CD4-positive, alpha-beta T cell (primary cell): ENCODE results near the gene STIP1. TPM values are rescaled to one million over a fixed set of nuclear protein-coding genes. Genes with fewer than 3 reads are reported as not detected.

Experiments used
- ATAC-seq: fragments of 200-7000 bp; cut with Tn5 transposase; one replicate; pipeline ENCODE4 v1.10.0; 2022; ENCODE audit warnings: mild to moderate bottlenecking; ENCODE audit not compliant: poor library complexity
- CTCF ChIA-PET: fragments of 350-600 bp; sonication (Branson Sonifier 250); formaldehyde crosslinking; loops from one replicate; lab custom pipeline; 2021; ENCODE audit warnings: antibody characterized with exemption, inconsistent platforms; lab: Charles Lee
- POLR2A ChIA-PET: fragments of 350-600 bp; sonication (Branson Sonifier 250); formaldehyde crosslinking; loops from one replicate; lab custom pipeline; 2021; ENCODE audit warnings: antibody characterized with exemption, inconsistent platforms; lab: Charles Lee
- DNase-seq, 14 experiments: peaks; one replicate each; pipeline ENCODE4 v3.0.0-alpha.2; 2013 to 2020; ENCODE audit warnings: mixed read lengths in 2 of 14
- H3K27ac ChIP-seq, 2 donors: one replicate each; pipeline versions ENCODE4 v1.5.1 to v1.7.0; 2013; ENCODE audit warnings: low read length in 2 of 2, low read depth in 1 of 2, mild to moderate bottlenecking in 1 of 2
- H3K27me3 ChIP-seq, 2 experiments: 1 replicate in 1 of 2; 2 replicates in 1 of 2; pipeline versions ENCODE4 v1.6.1 to v1.7.0; 2013; ENCODE audit warnings: low read length in 2 of 2, control low read depth in 1 of 2, mild to moderate bottlenecking in 1 of 2, moderate library complexity in 1 of 2; ENCODE audit not compliant: insufficient read depth in 2 of 2, control insufficient read depth in 1 of 2
- H3K36me3 ChIP-seq: one replicate; pipeline ENCODE4 v1.6.1; 2013; ENCODE audit warnings: low read length, control low read depth; ENCODE audit not compliant: insufficient read depth
- H3K4me1 ChIP-seq: one replicate; pipeline ENCODE4 v1.6.1; 2013; ENCODE audit warnings: low read length, control low read depth; ENCODE audit not compliant: insufficient read depth
- H3K4me3 ChIP-seq: one replicate; pipeline ENCODE4 v1.5.1; 2013; ENCODE audit warnings: mild to moderate bottlenecking, low read length, moderate library complexity
- H3K9me3 ChIP-seq, 2 experiments: 1 replicate in 1 of 2; 2 replicates in 1 of 2; pipeline versions ENCODE4 v1.6.1 to v1.7.0; 2013; ENCODE audit warnings: low read length in 2 of 2, mild to moderate bottlenecking in 2 of 2, control low read depth in 1 of 2, moderate library complexity in 1 of 2; ENCODE audit not compliant: control insufficient read depth in 1 of 2, insufficient read depth in 1 of 2
- H3K27ac Mint-ChIP-seq: one replicate; pipeline ENCODE4 v1.8.0; 2020; ENCODE audit warnings: mixed read lengths
- H3K27me3 Mint-ChIP-seq: one replicate; pipeline ENCODE4 v1.8.0; 2021; ENCODE audit warnings: mixed read lengths
- H3K36me3 Mint-ChIP-seq: one replicate; pipeline ENCODE4 v1.8.0; 2021; ENCODE audit warnings: low read depth, mixed read lengths
- H3K4me1 Mint-ChIP-seq: one replicate; pipeline ENCODE4 v1.8.0; 2021; ENCODE audit warnings: low read depth, mixed read lengths
- H3K4me3 Mint-ChIP-seq: one replicate; pipeline ENCODE4 v1.8.0; 2020; ENCODE audit warnings: mild to moderate bottlenecking, mixed read lengths
- H3K9me3 Mint-ChIP-seq: one replicate; pipeline ENCODE4 v1.8.0; 2020; ENCODE audit warnings: mixed read lengths
- CTCF ChIP-seq: fragments of 200-600 bp; IDR thresholded peaks from one replicate; pipeline ENCODE4 v1.8.0; 2022; ENCODE audit warnings: antibody characterized with exemption, mild to moderate bottlenecking
- intact Hi-C, 2 experiments: fragments of 100-400 bp; cut with DNase I in 1 of 2; cut with micrococcal nuclease in 1 of 2; formaldehyde crosslinking; loops; one replicate each; pipeline versions ENCODE4 v1.15.1 to v1.9.0; 2023 to 2025; cut with DNase I, micrococcal nuclease
- total RNA-seq, 174 experiments: library from RNA in 2 of 174; stranded (reverse) in 2 of 174; gene quantifications; one replicate each; pipeline ENCODE4 v1.2.3 and lab custom pipeline; 2021 to 2026

Gene STIP1
- total RNA-seq, 2 experiments from 2014 or later = 29.0 to 37.5 TPM

DNA sequence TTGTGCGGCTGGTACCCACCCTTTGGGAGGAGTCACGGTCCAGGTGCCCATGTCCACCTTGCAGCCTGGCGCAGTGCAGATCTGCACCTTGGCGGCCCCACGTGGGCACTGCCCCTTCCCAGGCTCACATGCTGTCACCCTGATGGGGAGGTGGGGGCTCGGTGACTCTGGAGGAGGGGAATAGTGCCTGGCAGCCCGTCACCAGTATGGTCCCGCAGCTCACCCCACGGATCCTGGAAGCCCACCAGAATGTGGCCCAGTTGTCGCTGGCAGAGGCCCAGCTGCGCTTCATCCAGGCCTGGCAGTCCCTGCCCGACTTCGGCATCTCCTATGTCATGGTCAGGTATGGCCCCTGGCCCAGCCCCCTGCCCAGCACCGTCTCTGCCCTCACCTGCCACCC lies 34.8 kb downstream of the STIP1 start:
- ChIA-PET CTCF (no interaction called here), POLR2A (interaction anchor here (0.8 to 1.1 kb wide), 2 partner anchors 13 to 14 kb away, joined by 3 read pairs; partner anchors contain the start of gene FERMT3)
- Mint-ChIP-seq H3K4me1 (peaks cover 13% of the 10 kb centered on the region), H3K27me3 (no peaks in the 10 kb centered on the region), H3K9me3 (no peaks in the 10 kb centered on the region), H3K4me3 (no peak overlapping the region), H3K36me3 (peaks cover 26% of the 10 kb centered on the region), H3K27ac (no peak overlapping the region)
- H3K4me3 ChIP-seq = no peak overlapping the region
- H3K9me3 ChIP-seq = no peaks in the 10 kb centered on the region
- H3K4me1 ChIP-seq = peaks cover 17% of the 10 kb centered on the region
- no peak for TF ChIP-seq CTCF
- H3K27ac ChIP-seq = no peak overlapping the region
- no peak for DNase-seq
- no peak for ATAC-seq
- intact Hi-C loops = no loop called here
- H3K27me3 ChIP-seq = no peaks in the 10 kb centered on the region
- peaks cover 58% of the 10 kb centered on the region for H3K36me3 ChIP-seq

- TF ChIP-seq CTCF = no peak
- H3K27me3 ChIP-seq = no peaks in the 10 kb centered on the region
- Mint-ChIP-seq H3K4me1 (peaks cover 24% of the 10 kb centered on the region), H3K27me3 (no peaks in the 10 kb centered on the region), H3K9me3 (no peaks in the 10 kb centered on the region), H3K27ac (no peak overlapping the region), H3K4me3 (no peak overlapping the region), H3K36me3 (peaks cover 19% of the 10 kb centered on the region)
- ChIA-PET CTCF (no interaction called here), POLR2A (interaction anchor here (6.3 kb wide), 1 partner anchor 16 kb away, joined by 116 read pairs; the partner anchor contains the start of gene FERMT3)
- DNase-seq = no peak
- H3K27ac ChIP-seq = no peak overlapping the region
- ATAC-seq = no peak
- intact Hi-C loops = no loop called here
- peaks cover 51% of the 10 kb centered on the region for H3K36me3 ChIP-seq
- peaks cover 34% of the 10 kb centered on the region for H3K4me1 ChIP-seq
- no peak overlapping the region for H3K4me3 ChIP-seq
- H3K9me3 ChIP-seq = no peaks in the 10 kb centered on the region
Observed at GRCh38 chr11:64222651-64223000, 36.7 kb downstream of the STIP1 start.

DNA sequence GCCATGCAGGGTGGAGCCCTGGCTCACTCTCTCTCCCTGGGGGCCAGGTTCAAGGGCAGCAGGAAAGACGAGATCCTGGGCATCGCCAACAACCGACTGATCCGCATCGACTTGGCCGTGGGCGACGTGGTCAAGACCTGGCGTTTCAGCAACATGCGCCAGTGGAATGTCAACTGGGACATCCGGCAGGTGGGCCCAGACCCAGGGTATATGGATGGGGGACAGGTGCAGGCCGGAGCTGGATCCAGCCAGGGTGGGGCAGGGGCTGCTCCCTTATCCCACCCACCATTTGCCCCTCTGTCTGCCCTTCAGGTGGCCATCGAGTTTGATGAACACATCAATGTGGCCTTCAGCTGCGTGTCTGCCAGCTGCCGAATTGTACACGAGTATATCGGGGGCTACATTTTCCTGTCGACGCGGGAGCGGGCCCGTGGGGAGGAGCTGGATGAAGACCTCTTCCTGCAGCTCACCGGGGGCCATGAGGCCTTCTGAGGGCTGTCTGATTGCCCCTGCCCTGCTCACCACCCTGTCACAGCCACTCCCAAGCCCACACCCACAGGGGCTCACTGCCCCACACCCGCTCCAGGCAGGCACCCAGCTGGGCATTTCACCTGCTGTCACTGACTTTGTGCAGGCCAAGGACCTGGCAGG lies 37.2 kb downstream of the STIP1 start:
- H3K4me3 Mint-ChIP-seq = no peak overlapping the region
- no peaks in the 10 kb centered on the region for H3K27me3 Mint-ChIP-seq
- ChIA-PET CTCF (interaction anchor here (1.2 kb wide), 2 partner anchors 13 to 29 kb away, joined by 3 to 5 read pairs; no protein-coding TSS in a partner anchor), POLR2A (interaction anchor here (1.0 to 6.3 kb wide), 5 partner anchors 11 to 94 kb away, joined by 3 to 116 read pairs (median 5); partner anchors contain the start of genes FERMT3 and TRMT112)
- H3K4me3 ChIP-seq = no peak overlapping the region
- no peak for ATAC-seq
- H3K27ac ChIP-seq = no peak overlapping the region
- no peak overlapping the region for H3K27ac Mint-ChIP-seq
- no peak for TF ChIP-seq CTCF
- intact Hi-C loops = no loop called here
- peaks cover 19% of the 10 kb centered on the region for H3K36me3 Mint-ChIP-seq
- DNase-seq = no peak
- no peaks in the 10 kb centered on the region for H3K9me3 Mint-ChIP-seq
- H3K36me3 ChIP-seq = peaks cover 49% of the 10 kb centered on the region
- no peaks in the 10 kb centered on the region for H3K27me3 ChIP-seq
- peaks cover 38% of the 10 kb centered on the region for H3K4me1 ChIP-seq
- peaks cover 25% of the 10 kb centered on the region for H3K4me1 Mint-ChIP-seq
- H3K9me3 ChIP-seq = no peaks in the 10 kb centered on the region
